Vagina (tissue), 2 donors: ENCODE measurements around the gene AHR. TPM values are rescaled to one million over a fixed set of nuclear protein-coding genes. Genes with fewer than 3 reads are reported as not detected.
"Not testable (repeated sequence)": the region's sequence is repeated elsewhere in the genome, so short reads cannot be mapped to it uniquely, and the experiment has no call there.

Source experiments
- DNase-seq, 2 donors: peaks; one replicate each; pipeline ENCODE4 v3.0.0-alpha.2; 2017; ENCODE audit errors: extremely low spot score in 2 of 2
- H3K27ac ChIP-seq: fragments of 200-600 bp; sonication (generic); one replicate; pipeline ENCODE4 v1.5.1; 2019
- H3K27me3 ChIP-seq: fragments of 200-600 bp; sonication (generic); one replicate; pipeline ENCODE4 v1.5.1; 2019
- H3K36me3 ChIP-seq, 2 donors: fragments of 200-600 bp; sonication (generic); one replicate each; pipeline ENCODE4 v1.5.1; 2017 to 2019
- H3K4me1 ChIP-seq: fragments of 200-600 bp; sonication (generic); one replicate; pipeline ENCODE4 v1.5.1; 2019
- H3K4me3 ChIP-seq, 2 donors: fragments of 200-600 bp; sonication (generic); 1 replicate in 1 of 2; 2 replicates in 1 of 2; pipeline ENCODE4 v1.5.1; 2016 to 2019
- H3K9me3 ChIP-seq: fragments of 200-600 bp; sonication (generic); one replicate; pipeline ENCODE4 v1.5.1; 2019
- CTCF ChIP-seq, 3 experiments: fragments of 450-650 bp in 2 of 3; fragments of 200-600 bp in 1 of 3; sonication (generic) in 1 of 3; IDR thresholded peaks; one replicate each; pipeline ENCODE4 v1.5.1; 2017 to 2019; ENCODE audit warnings: antibody characterized with exemption in 3 of 3, mild to moderate bottlenecking in 2 of 3, moderate library complexity in 2 of 3
- POLR2A ChIP-seq, 2 donors: fragments of 450-650 bp; IDR thresholded peaks; one replicate each; pipeline ENCODE4 v1.6.1; 2017; ENCODE audit warnings: antibody characterized with exemption in 2 of 2, mild to moderate bottlenecking in 2 of 2, moderate library complexity in 2 of 2
- POLR2AphosphoS5 ChIP-seq, 2 donors: sonication (generic); formaldehyde crosslinking; IDR thresholded peaks; one replicate each; pipeline ENCODE4 v1.9.0; 2017; ENCODE audit warnings: antibody characterized with exemption in 2 of 2, mild to moderate bottlenecking in 2 of 2, low read depth in 1 of 2; ENCODE audit not compliant: insufficient read depth in 1 of 2
- intact Hi-C: fragments of 100-400 bp; cut with DNase I; formaldehyde crosslinking; loops from one replicate; pipeline ENCODE4 v1.15.1; 2023
- total RNA-seq: library from RNA; depleted of rRNA; stranded (reverse); fragments of >200 nt; gene quantifications from one replicate; pipeline ENCODE4 v1.2.3, GENCODE V29; 2016

AHR gene
- total RNA-seq, 1 donor from 2014 or later = 122 TPM

GRCh38 chr7:17380736-17381662, 82.5 kb downstream of the AHR start:
- H3K9me3 ChIP-seq = no peaks in the 10 kb centered on the region
- no peak overlapping the region for H3K4me3 ChIP-seq
- H3K4me1 ChIP-seq = no peaks in the 10 kb centered on the region
- H3K36me3 ChIP-seq = no peaks in the 10 kb centered on the region
- intact Hi-C loops = no loop called here
- no peak for DNase-seq
- TF ChIP-seq CTCF (IDR thresholded peaks at IDR 0.05) = no peak
- TF ChIP-seq POLR2A (IDR thresholded peaks at IDR 0.05) = no peak
- H3K27ac ChIP-seq = no peak overlapping the region
- no peaks in the 10 kb centered on the region for H3K27me3 ChIP-seq

GRCh38 chr7:17382408-17383354, 84.2 kb downstream of the AHR start:
- H3K4me1 ChIP-seq, H3K4me3 ChIP-seq, H3K27ac ChIP-seq, intact Hi-C loops, H3K27me3 ChIP-seq, H3K36me3 ChIP-seq, H3K9me3 ChIP-seq, DNase-seq: not testable (repeated sequence)

GRCh38 chr7:17384400-17384799, 85.9 kb downstream of the AHR start:
- Histone ChIP-seq H3K36me3 (no peaks in the 10 kb centered on the region), H3K4me3 (no peak overlapping the region), H3K9me3 (no peaks in the 10 kb centered on the region), H3K27me3 (no peaks in the 10 kb centered on the region), H3K4me1 (no peaks in the 10 kb centered on the region), H3K27ac (no peak overlapping the region)
- no peak for DNase-seq
- no peak for TF ChIP-seq CTCF (IDR thresholded peaks at IDR 0.05)
- TF ChIP-seq POLR2AphosphoS5 (IDR thresholded peaks at IDR 0.05; ENCODE audit: insufficient read depth in 1 of 2, low read depth in 1 of 2) = no peak
- TF ChIP-seq POLR2A (IDR thresholded peaks at IDR 0.05) = no peak
- intact Hi-C loops = no loop called here

- Histone ChIP-seq H3K4me1 (no peaks in the 10 kb centered on the region), H3K36me3 (no peaks in the 10 kb centered on the region), H3K4me3 (no peak overlapping the region), H3K9me3 (no peaks in the 10 kb centered on the region), H3K27ac (no peak overlapping the region), H3K27me3 (no peaks in the 10 kb centered on the region)
- no peak for DNase-seq
- TF ChIP-seq POLR2AphosphoS5 (IDR thresholded peaks at IDR 0.05; ENCODE audit: insufficient read depth in 1 of 2, low read depth in 1 of 2) = no peak
- TF ChIP-seq CTCF (IDR thresholded peaks at IDR 0.05) = no peak
- TF ChIP-seq POLR2A (IDR thresholded peaks at IDR 0.05) = no peak
- intact Hi-C loops = no loop called here
These were observed 87.2 kb downstream of the AHR start for GRCh38 chr7:17385612-17386011.

GRCh38 chr7:17390392-17390791, 91.9 kb downstream of the AHR start:
- Histone ChIP-seq H3K27me3 (no peaks in the 10 kb centered on the region), H3K36me3 (no peaks in the 10 kb centered on the region), H3K27ac (no peak overlapping the region), H3K9me3 (no peaks in the 10 kb centered on the region), H3K4me1 (no peaks in the 10 kb centered on the region), H3K4me3 (no peak overlapping the region)
- intact Hi-C loops = no loop called here
- DNase-seq = no peak
- TF ChIP-seq POLR2A (IDR thresholded peaks at IDR 0.05) (no peak), POLR2AphosphoS5 (IDR thresholded peaks at IDR 0.05; ENCODE audit: insufficient read depth in 1 of 2, low read depth in 1 of 2) (no peak), CTCF (IDR thresholded peaks at IDR 0.05) (no peak)
